ENCODE measurements around the gene SEMA5A. TPM values are rescaled to one million over a fixed set of nuclear protein-coding genes. Genes with fewer than 3 reads are reported as not detected.

SEMA5A gene
- polyA plus RNA-seq, 1 donor (not counting 4 experiments of a cell fraction or from before 2014, with no cell fraction given), result 0.16 TPM

DNA sequence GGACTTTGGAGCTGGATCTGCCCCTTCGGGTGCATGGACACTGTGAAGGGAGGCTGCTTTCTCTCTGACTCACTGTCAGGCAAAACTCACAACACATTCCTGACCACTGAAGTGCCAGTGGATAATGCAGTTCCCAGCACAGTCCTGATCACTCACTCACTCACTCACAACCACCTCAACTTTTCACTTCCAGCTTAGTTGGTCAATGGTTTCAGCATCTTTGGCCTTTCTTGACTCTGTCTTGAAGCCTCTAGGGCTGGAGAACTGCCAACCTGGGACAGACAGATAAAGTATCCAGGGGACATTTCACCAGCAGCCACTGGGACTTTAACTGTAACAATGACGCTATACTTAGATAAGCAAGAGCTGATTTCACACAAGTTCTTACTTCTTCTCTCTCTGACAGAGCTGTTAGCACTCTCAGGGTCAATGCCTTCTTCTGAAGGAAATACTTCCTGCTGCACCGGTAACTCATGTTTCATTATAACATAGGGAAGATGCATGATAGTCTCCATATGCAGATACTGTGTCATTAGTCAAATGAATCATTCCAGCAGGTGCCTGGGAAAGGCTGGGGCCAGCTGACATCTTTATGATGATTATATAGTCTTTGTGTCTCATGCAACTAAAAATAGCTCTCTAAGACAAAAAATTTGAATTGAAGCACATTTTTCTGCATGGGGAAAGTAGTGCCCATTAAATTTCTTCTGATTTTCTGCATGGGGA is 499.0 kb downstream of the SEMA5A start:
- peak overlapping the region; percentile 47 for H2AFZ ChIP-seq (ENCODE audit: control insufficient read depth, low read length)
- H3K27ac ChIP-seq (ENCODE audit: control insufficient read depth, insufficient read depth, low read length), result peak overlapping the region; percentile 72
- FAIRE-seq, result peak; percentile 84
- TF ChIP-seq, protein P1, sequence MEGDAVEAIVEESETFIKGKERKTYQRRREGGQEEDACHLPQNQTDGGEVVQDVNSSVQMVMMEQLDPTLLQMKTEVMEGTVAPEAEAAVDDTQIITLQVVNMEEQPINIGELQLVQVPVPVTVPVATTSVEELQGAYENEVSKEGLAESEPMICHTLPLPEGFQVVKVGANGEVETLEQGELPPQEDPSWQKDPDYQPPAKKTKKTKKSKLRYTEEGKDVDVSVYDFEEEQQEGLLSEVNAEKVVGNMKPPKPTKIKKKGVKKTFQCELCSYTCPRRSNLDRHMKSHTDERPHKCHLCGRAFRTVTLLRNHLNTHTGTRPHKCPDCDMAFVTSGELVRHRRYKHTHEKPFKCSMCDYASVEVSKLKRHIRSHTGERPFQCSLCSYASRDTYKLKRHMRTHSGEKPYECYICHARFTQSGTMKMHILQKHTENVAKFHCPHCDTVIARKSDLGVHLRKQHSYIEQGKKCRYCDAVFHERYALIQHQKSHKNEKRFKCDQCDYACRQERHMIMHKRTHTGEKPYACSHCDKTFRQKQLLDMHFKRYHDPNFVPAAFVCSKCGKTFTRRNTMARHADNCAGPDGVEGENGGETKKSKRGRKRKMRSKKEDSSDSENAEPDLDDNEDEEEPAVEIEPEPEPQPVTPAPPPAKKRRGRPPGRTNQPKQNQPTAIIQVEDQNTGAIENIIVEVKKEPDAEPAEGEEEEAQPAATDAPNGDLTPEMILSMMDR (optimal IDR thresholded peaks at IDR 0.05 in 1 of 3, IDR thresholded peaks at IDR 0.05 in 1 of 3, conservative IDR thresholded peaks at IDR 0.05 in 1 of 3; ENCODE audit: extremely low read depth in 1 of 3, insufficient read depth in 2 of 3, low read length in 3 of 3), result no peak
- TF ChIP-seq EZH2 (IDR thresholded peaks at IDR 0.05; ENCODE audit: low read length), result no peak
- H3K9me3 ChIP-seq (ENCODE audit: control insufficient read depth, low read depth, low read length), result no peaks in the 10 kb centered on the region
- no peaks in the 10 kb centered on the region for H4K20me1 ChIP-seq (ENCODE audit: control insufficient read depth, extremely low read depth, insufficient read depth, low read length)
- peak overlapping the region; percentile 7 for H3K4me2 ChIP-seq (ENCODE audit: control insufficient read depth, extremely low read depth, insufficient read depth, low read depth, low read length)
- H3K79me2 ChIP-seq (ENCODE audit: control insufficient read depth, insufficient read depth, low read length), result no peaks in the 10 kb centered on the region
- no peaks in the 10 kb centered on the region for H3K36me3 ChIP-seq (ENCODE audit: control insufficient read depth in 2 of 2, extremely low read depth in 1 of 2, insufficient read depth in 2 of 2, low read length in 2 of 2)
- DNase-seq (ENCODE audit: low read depth, low spot score), result peak; percentile 79
- H3K9ac ChIP-seq (ENCODE audit: control insufficient read depth, extremely low read depth, insufficient read depth, low read length), result no peak overlapping the region
- H3K4me3 ChIP-seq (ENCODE audit: control insufficient read depth in 2 of 3, extremely low read depth in 1 of 3, insufficient read depth in 2 of 3, low read depth in 1 of 3, low read length in 3 of 3), result no peak overlapping the region
- peaks cover 18% of the 10 kb centered on the region for H3K4me1 ChIP-seq (ENCODE audit: control insufficient read depth, extremely low read depth, insufficient read depth, low read length)
- no peaks in the 10 kb centered on the region for H3K27me3 ChIP-seq (ENCODE audit: control insufficient read depth, extremely low read depth, insufficient read depth, low read length)
- dilution Hi-C loops (cut with MboI; ENCODE audit: extremely low pct_ligation_motif_present, low sequenced_read_pairs), result no loop called here
- H3K9me1 ChIP-seq (ENCODE audit: control insufficient read depth, extremely low read depth, insufficient read depth, low read length), result no peaks in the 10 kb centered on the region

DNA sequence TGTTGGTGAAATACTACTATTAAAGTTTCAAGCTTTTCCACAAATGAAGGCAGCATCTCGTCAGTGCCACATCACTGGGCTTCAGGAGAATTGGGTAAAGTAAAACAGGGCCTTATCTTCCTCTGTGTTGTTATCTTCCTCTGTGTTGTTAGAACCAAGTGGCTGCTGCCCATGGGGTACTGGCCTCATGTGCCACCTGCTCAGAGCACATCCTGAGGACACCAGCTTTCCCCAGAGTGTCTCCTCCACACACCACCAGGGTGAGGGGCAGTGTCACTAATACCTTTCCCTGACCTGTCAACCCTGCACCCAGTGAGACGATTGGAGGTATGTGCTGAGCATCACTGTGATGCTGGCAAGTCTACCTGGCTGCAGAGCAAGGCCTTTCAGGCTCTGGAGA is 499.9 kb downstream of the SEMA5A start:
- no peaks in the 10 kb centered on the region for H3K9me3 ChIP-seq (ENCODE audit: control insufficient read depth, low read depth, low read length)
- no peaks in the 10 kb centered on the region for H3K79me2 ChIP-seq (ENCODE audit: control insufficient read depth, insufficient read depth, low read length)
- H3K36me3 ChIP-seq (ENCODE audit: control insufficient read depth in 2 of 2, extremely low read depth in 1 of 2, insufficient read depth in 2 of 2, low read length in 2 of 2), result no peaks in the 10 kb centered on the region
- H4K20me1 ChIP-seq (ENCODE audit: control insufficient read depth, extremely low read depth, insufficient read depth, low read length), result no peaks in the 10 kb centered on the region
- H3K9me1 ChIP-seq (ENCODE audit: control insufficient read depth, extremely low read depth, insufficient read depth, low read length), result no peaks in the 10 kb centered on the region
- no peak for TF ChIP-seq EZH2 (IDR thresholded peaks at IDR 0.05; ENCODE audit: low read length)
- TF ChIP-seq, protein P1 (optimal IDR thresholded peaks at IDR 0.05 in 1 of 3, IDR thresholded peaks at IDR 0.05 in 1 of 3, conservative IDR thresholded peaks at IDR 0.05 in 1 of 3; ENCODE audit: extremely low read depth in 1 of 3, insufficient read depth in 2 of 3, low read length in 3 of 3), result no peak
- no peak overlapping the region for H3K4me2 ChIP-seq (ENCODE audit: control insufficient read depth, extremely low read depth, insufficient read depth, low read depth, low read length)
- DNase-seq (ENCODE audit: low read depth, low spot score), result no peak
- H3K4me3 ChIP-seq (ENCODE audit: control insufficient read depth in 2 of 3, extremely low read depth in 1 of 3, insufficient read depth in 2 of 3, low read depth in 1 of 3, low read length in 3 of 3), result no peak overlapping the region
- H3K27me3 ChIP-seq (ENCODE audit: control insufficient read depth, extremely low read depth, insufficient read depth, low read length), result no peaks in the 10 kb centered on the region
- peak overlapping the region; percentile 72 for H3K27ac ChIP-seq (ENCODE audit: control insufficient read depth, insufficient read depth, low read length)
- no peak overlapping the region for H3K9ac ChIP-seq (ENCODE audit: control insufficient read depth, extremely low read depth, insufficient read depth, low read length)
- no peak for FAIRE-seq
- peak overlapping the region; percentile 47 for H2AFZ ChIP-seq (ENCODE audit: control insufficient read depth, low read length)
- H3K4me1 ChIP-seq (ENCODE audit: control insufficient read depth, extremely low read depth, insufficient read depth, low read length), result peaks cover 18% of the 10 kb centered on the region
- dilution Hi-C loops (cut with MboI; ENCODE audit: extremely low pct_ligation_motif_present, low sequenced_read_pairs), result no loop called here

All from keratinocyte (primary cell).